GM12878 (cell line): ENCODE data around the gene HSD11B1. TPM values are rescaled to one million over a fixed set of nuclear protein-coding genes. Genes with fewer than 3 reads are reported as not detected.

Source experiments
- ATAC-seq: fragments of 200-7000 bp; cut with Tn5 transposase; 3 replicates; pipeline ENCODE4 v1.9.1; 2020; ENCODE audit warnings: mild to moderate bottlenecking, moderate library complexity
- BruUV-seq: library from RNA; stranded (reverse); fragments of 400-500 nt; replicated peaks from 2 replicates; lab custom pipeline; 2021; lab: Mats Ljungman, UMichigan
- CTCF ChIA-PET: fragments of 300-600 bp; sonication (Branson Sonifier 250); formaldehyde crosslinking; extraction: SDS; loops from one replicate; lab custom pipeline; 2021; ENCODE audit warnings: inconsistent platforms; lab: Yijun Ruan, JAX
- POLR2A ChIA-PET: fragments of 350-600 bp; formaldehyde crosslinking; extraction: SDS; loops from one replicate; lab custom pipeline; 2021; ENCODE audit warnings: inconsistent platforms; lab: Charles Lee
- RAD21 ChIA-PET: fragments of 300-600 bp; sonication (Branson Sonifier 250); formaldehyde crosslinking; loops from one replicate; lab custom pipeline; 2023; ENCODE audit warnings: antibody characterized with exemption; ENCODE audit not compliant: unreplicated experiment; lab: Charles Lee
- SMC1A ChIA-PET: fragments of 300-600 bp; sonication (Branson Sonifier 250); formaldehyde crosslinking; loops from one replicate; lab custom pipeline; 2023; ENCODE audit not compliant: unreplicated experiment, uncharacterized antibody; lab: Charles Lee
- DNase-seq: peaks from one replicate; pipeline ENCODE4 v3.0.0-alpha.2; 2011; ENCODE audit warnings: low read depth, low spot score
- FAIRE-seq: peaks from 3 replicates; lab custom pipeline; 2011; peaks lifted over from hg19 to GRCh38; lab: Jason Lieb, UNC
- H2AFZ ChIP-seq: 2 replicates; pipeline ENCODE4 v1.6.0; 2011; ENCODE audit warnings: low read depth, low read length, control low read depth; ENCODE audit not compliant: control insufficient read depth
- H3K27ac ChIP-seq: 2 replicates; pipeline ENCODE4 v1.5.1; 2011; ENCODE audit warnings: control low read depth; ENCODE audit not compliant: control insufficient read depth, insufficient read depth
- H3K27me3 ChIP-seq, 2 experiments: replicated peaks in 1 of 2; 2 replicates each; pipeline versions ENCODE4 v1.6.0 to v1.6.1; 2011; ENCODE audit warnings: low read length in 1 of 2; ENCODE audit not compliant: control insufficient read depth in 2 of 2, insufficient read depth in 2 of 2
- H3K36me3 ChIP-seq, 2 experiments: 2 replicates each; pipeline ENCODE4 v1.5.1; 2011; ENCODE audit warnings: low read length in 1 of 2; ENCODE audit not compliant: control insufficient read depth in 2 of 2, insufficient read depth in 2 of 2
- H3K4me1 ChIP-seq: 2 replicates; pipeline ENCODE4 v1.6.1; 2011; ENCODE audit warnings: mild to moderate bottlenecking, low read length, moderate library complexity, mixed read lengths; ENCODE audit not compliant: control insufficient read depth, insufficient read depth
- H3K4me2 ChIP-seq: 2 replicates; pipeline ENCODE4 v1.6.0; 2011; ENCODE audit warnings: control low read depth; ENCODE audit not compliant: control insufficient read depth, insufficient read depth
- H3K4me3 ChIP-seq: fragments of 200-600 bp; sonication (generic); 2 replicates; pipeline ENCODE4 v1.5.1; 2016
- H3K79me2 ChIP-seq: 2 replicates; pipeline ENCODE4 v1.6.0; 2011; ENCODE audit warnings: low read length; ENCODE audit not compliant: control insufficient read depth, insufficient read depth
- H3K9ac ChIP-seq: 2 replicates; pipeline ENCODE4 v1.8.0; 2011; ENCODE audit warnings: low read length, control low read depth, mixed read lengths; ENCODE audit not compliant: control insufficient read depth, insufficient read depth
- H3K9me3 ChIP-seq: replicated peaks from 3 replicates; pipeline ENCODE4 v1.5.1; 2011; ENCODE audit warnings: mild to moderate bottlenecking, low read length; ENCODE audit not compliant: control insufficient read depth, insufficient read depth
- H4K20me1 ChIP-seq: 2 replicates; pipeline ENCODE4 v1.6.0; 2011; ENCODE audit not compliant: control insufficient read depth, insufficient read depth
- ATF7 ChIP-seq: fragments of 450-650 bp; IDR thresholded peaks from 2 replicates; pipeline ENCODE4 v1.6.1; 2016; ENCODE audit warnings: low read depth, mild to moderate bottlenecking
- CREM ChIP-seq: IDR thresholded peaks from 2 replicates; pipeline ENCODE4 v1.6.1; 2014; ENCODE audit warnings: antibody characterized with exemption, low read depth
- EED ChIP-seq: sonication (generic); IDR thresholded peaks from 2 replicates; pipeline ENCODE4 v1.6.1; 2016; ENCODE audit warnings: antibody characterized with exemption, low read depth
- EP300 ChIP-seq, 2 experiments: fragments of 150-350 bp in 1 of 2; IDR thresholded peaks; 2 replicates each; pipeline ENCODE4 v1.6.1; 2011 to 2012; ENCODE audit warnings: low read depth in 2 of 2, low read length in 2 of 2, borderline replicate concordance in 1 of 2, improper control_type of control experiment in 1 of 2, inconsistent platforms in 1 of 2; ENCODE audit not compliant: control insufficient read depth in 1 of 2
- GABPA ChIP-seq: IDR thresholded peaks from 2 replicates; pipeline ENCODE4 v1.6.1; 2014; ENCODE audit warnings: antibody characterized with exemption, low read depth, mild to moderate bottlenecking, inconsistent platforms
- HCFC1 ChIP-seq: fragments of 150-350 bp; IDR thresholded peaks from 2 replicates; pipeline ENCODE4 v1.6.1; 2014; ENCODE audit warnings: low read length
- HSF1 ChIP-seq: fragments of 150-350 bp; IDR thresholded peaks from 2 replicates; pipeline ENCODE4 v1.6.1; 2014; ENCODE audit warnings: mild to moderate bottlenecking, low read depth, low read length
- IKZF2 ChIP-seq, 2 experiments: fragments of 450-650 bp; IDR thresholded peaks; 2 replicates each; pipeline ENCODE4 v1.6.1; 2017; ENCODE audit warnings: mild to moderate bottlenecking in 2 of 2, moderate library complexity in 2 of 2
- JUNB ChIP-seq: IDR thresholded peaks from 2 replicates; pipeline ENCODE4 v1.6.1; 2016; ENCODE audit warnings: antibody characterized with exemption, mild to moderate bottlenecking
- NFXL1 ChIP-seq: fragments of 450-650 bp; IDR thresholded peaks from 2 replicates; pipeline ENCODE4 v1.6.1; 2017; ENCODE audit warnings: antibody characterized with exemption, mild to moderate bottlenecking, borderline replicate concordance
- NR2F1 ChIP-seq: fragments of 450-650 bp; conservative IDR thresholded peaks from 2 replicates; pipeline ENCODE4 v1.6.1; 2017; ENCODE audit warnings: mild to moderate bottlenecking
- POLR2AphosphoS2 ChIP-seq: IDR thresholded peaks from 2 replicates; pipeline ENCODE4 v1.6.1; 2011; ENCODE audit warnings: low read depth, mild to moderate bottlenecking, low read length, improper control_type of control experiment, moderate library complexity
- RUNX3 ChIP-seq: IDR thresholded peaks from 2 replicates; pipeline ENCODE4 v1.6.1; 2012; ENCODE audit warnings: low read length, inconsistent platforms
- SRF ChIP-seq, 2 experiments: IDR thresholded peaks; 2 replicates each; pipeline ENCODE4 v1.6.1; 2011; ENCODE audit warnings: low read depth in 2 of 2, low read length in 2 of 2, mild to moderate bottlenecking in 1 of 2, moderate library complexity in 1 of 2
- TARDBP ChIP-seq: IDR thresholded peaks from 2 replicates; pipeline ENCODE4 v1.6.1; 2016; ENCODE audit warnings: borderline replicate concordance
- ZNF687 ChIP-seq: fragments of 450-650 bp; IDR thresholded peaks from 2 replicates; pipeline ENCODE4 v1.6.1; 2017; ENCODE audit warnings: mild to moderate bottlenecking, moderate library complexity
- ZSCAN29 ChIP-seq: fragments of 450-650 bp; IDR thresholded peaks from 2 replicates; pipeline ENCODE4 v1.6.1; 2017; ENCODE audit warnings: mild to moderate bottlenecking, moderate library complexity
- WGBS: methylation state at CpG from one replicate; pipeline ENCODE4 v1.1.6; 2016; ENCODE audit warnings: low lambda C conversion rate; ENCODE audit not compliant: insufficient replicate concordance, insufficient coverage; ENCODE audit errors: missing lambda C conversion rate; 5-methylcytosine and 5-hydroxymethylcytosine counted together
- in situ Hi-C: fragments of 300-500 bp; cut with MboI; formaldehyde crosslinking; loops from 9 replicates; pipeline ENCODE4 v1.14.3; 2018; ENCODE audit warnings: mixed read lengths
- intact Hi-C: fragments of 100-400 bp; cut with micrococcal nuclease; formaldehyde crosslinking; loops from one replicate; pipeline ENCODE4 v1.14.2; 2022; ENCODE audit not compliant: unreplicated experiment
- polyA plus RNA-seq, 11 experiments: library from polyadenylated mRNA; depleted of rRNA in 4 of 11; unstranded in 6 of 11; stranded (reverse) in 5 of 11; fragments of >200 nt; fragmentation: Nextera tagmentation in 4 of 11; fragmentation: Illumina TruSeq in 1 of 11; extraction: Ambion mirVana in 4 of 11; extraction: Trizol in 1 of 11; gene quantifications; 1 replicate in 1 of 11; 2 replicates in 10 of 11; pipeline versions ENCODE4 v1.2.1 to v1.2.3, GENCODE V29; 2011 to 2016; ENCODE audit warnings: inconsistent platforms in 2 of 11, missing spikeins in 2 of 11, low read depth in 1 of 11
- total RNA-seq, 4 experiments: library from RNA; depleted of rRNA in 3 of 4; stranded (reverse); fragments of >200 nt in 3 of 4; fragmentation: Illumina TruSeq in 1 of 4; extraction: Trizol in 1 of 4; gene quantifications; 2 replicates each; pipeline versions ENCODE4 v1.2.1 to v1.2.3, GENCODE V29; 2013 to 2021

The HSD11B1 gene
- total and polyA plus RNA-seq, 10 of the 15 experiments (the other 5 are each of a cell fraction or from before 2014, with no cell fraction given) = 0.04 to 0.27 (median 0.15) TPM; not detected in 7

GRCh38 chr1:209755926-209756614, 51.4 kb downstream of the HSD11B1 start, which contains the start of gene TRAF3IP3:
Gene TRAF3IP3 (plus strand): TSS chr1:209756053. CDS start chr1:209760040, 3,987 bp downstream.
- H3K27me3 ChIP-seq = no peaks in the 10 kb centered on the region
- peak; percentile 96 for FAIRE-seq
- peak in 1 of 2 experiments; percentile 75; a peak in 2 of 4 replicates for TF ChIP-seq SRF (IDR thresholded peaks at IDR 0.05; ENCODE audit: low read depth in 2 of 2, low read length in 2 of 2)
- TF ChIP-seq POLR2AphosphoS2 = no peak
- no peak for TF ChIP-seq HCFC1
- peak; percentile 42; the same call in 1 of the 2 replicates for TF ChIP-seq CREM
- TF ChIP-seq NFXL1 = no peak
- peak; percentile 28; the same call in 1 of the 2 replicates for TF ChIP-seq GABPA
- TF ChIP-seq ZSCAN29 = no peak
- TF ChIP-seq ZNF687 = peak; percentile 85; the same call in 1 of the 2 replicates
- peak; percentile 44 to 61; a peak in 3 of 4 replicates for TF ChIP-seq IKZF2 (IDR thresholded peaks at IDR 0.05)
- no peak for TF ChIP-seq HSF1
- 0 out of 4 replicates have a peak, but pooled peaks of 1 of the 2 experiments have one; percentile 13 for TF ChIP-seq EP300 (IDR thresholded peaks at IDR 0.05; ENCODE audit: borderline replicate concordance in 1 of 2, control insufficient read depth in 1 of 2, low read depth in 2 of 2, low read length in 2 of 2)
- peak; percentile 31; the same call in 1 of the 2 replicates for TF ChIP-seq ATF7
- peak; percentile 70 for TF ChIP-seq EED
- TF ChIP-seq TARDBP = 0 out of 2 replicates have a peak, but pooled peaks have one; percentile 44
- TF ChIP-seq JUNB = no peak; the same call in 1 of the 2 replicates
- TF ChIP-seq RUNX3 = peak; percentile 96
- TF ChIP-seq NR2F1 = peak; percentile 83

More at GRCh38 chr1:209755926-209756614, 51.4 kb downstream of the HSD11B1 start, which contains the start of gene TRAF3IP3:
- Histone ChIP-seq H3K4me3 (peak within 1 kb of the TSS; percentile 73), H3K4me2 (peak within 1 kb of the TSS; percentile 97), H3K27ac (peak within 1 kb of the TSS; percentile 92), H3K9ac (peak within 1 kb of the TSS; percentile 53), H3K9me3 (no peaks in the 10 kb centered on the region), H3K36me3 (peaks cover 4 to 5% of the 10 kb centered on the region in 2 experiments; a peak in 2 of 4 replicates), H4K20me1 (no peaks in the 10 kb centered on the region), H3K4me1 (peaks cover 53% of the 10 kb centered on the region), H2AFZ (peak within 1 kb of the TSS; percentile 9), H3K79me2 (peaks cover 25% of the 10 kb centered on the region)
- in situ Hi-C loops = no loop called here
- ChIA-PET POLR2A (interaction anchor here (0.6 to 9.1 kb wide), 8 partner anchors 12 to 117 kb away, joined by 3 to 107 read pairs (median 6); partner anchors contain the start of genes C1orf74, G0S2 and UTP25), RAD21 (interaction anchor here (0.7 to 12.6 kb wide), 11 partner anchors 8 to 102 kb away, joined by 3 to 188 read pairs (median 3); partner anchors contain the start of gene C1orf74), SMC1A (interaction anchor here (0.6 to 13.9 kb wide), 18 partner anchors 11 to 103 kb away, joined by 3 to 282 read pairs (median 5); partner anchors contain the start of genes C1orf74, LAMB3 and UTP25), CTCF (interaction anchor here (0.6 to 8.8 kb wide), 15 partner anchors 8 to 619 kb away, joined by 3 to 117 read pairs (median 3); no protein-coding TSS in a partner anchor)
- TSS peak; percentile 85 for BruUV-seq
- DNase-seq = peak; percentile 83
- ATAC-seq = peak; percentile 86
- under 1% methylated on average over 10 of the region's 10 CpGs for WGBS
- intact Hi-C loops = loop anchor here (1.0 to 10.0 kb wide), 3 partner anchors 13 to 579 kb away; partner anchors contain the start of gene C1orf74
